ENCODE data around the gene SEZ6. TPM values are rescaled to one million over a fixed set of nuclear protein-coding genes. Genes with fewer than 3 reads are reported as not detected.

SEZ6 gene
- total RNA-seq, 1 donor from 2014 or later = 0.30 TPM

DNA sequence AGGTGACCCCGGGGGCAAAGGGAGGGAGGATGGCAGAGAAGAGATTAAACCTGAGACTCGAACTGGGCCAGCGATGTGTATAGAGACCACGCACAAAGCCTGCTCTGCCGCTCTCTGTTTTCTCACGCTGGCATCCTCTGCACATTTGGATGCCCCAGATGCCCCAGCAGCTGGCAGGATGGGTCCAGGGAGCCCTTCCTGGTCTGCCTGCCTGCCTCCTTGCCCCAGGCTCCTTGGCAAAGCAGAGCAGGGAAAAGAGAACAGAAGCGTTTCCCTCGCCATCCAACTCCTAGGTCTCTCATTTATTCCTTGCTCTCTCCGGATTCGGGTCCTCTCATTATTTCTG lies 31.9 kb upstream of the SEZ6 start:
- no peak for DNase-seq

DNA sequence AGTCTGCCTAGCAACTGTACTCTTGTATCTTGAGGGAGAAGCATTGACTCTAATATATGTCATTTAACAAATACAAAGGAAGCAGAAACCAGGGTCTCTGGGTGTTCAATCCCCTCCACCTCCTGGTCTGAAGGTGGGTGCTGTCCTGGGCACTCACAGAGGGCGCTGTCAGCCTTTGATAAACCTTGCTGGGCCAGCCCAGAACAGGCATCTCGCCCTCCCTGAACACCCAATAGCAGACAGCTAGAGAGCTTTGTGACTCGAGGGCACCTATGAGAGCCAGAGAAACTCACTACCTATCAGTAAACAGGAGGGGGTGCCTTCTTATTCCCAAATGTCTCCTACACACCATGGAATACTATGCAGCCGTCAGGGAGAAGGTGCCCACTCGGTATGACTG lies 30.8 kb upstream of the SEZ6 start:
- DNase-seq = no peak

DNA sequence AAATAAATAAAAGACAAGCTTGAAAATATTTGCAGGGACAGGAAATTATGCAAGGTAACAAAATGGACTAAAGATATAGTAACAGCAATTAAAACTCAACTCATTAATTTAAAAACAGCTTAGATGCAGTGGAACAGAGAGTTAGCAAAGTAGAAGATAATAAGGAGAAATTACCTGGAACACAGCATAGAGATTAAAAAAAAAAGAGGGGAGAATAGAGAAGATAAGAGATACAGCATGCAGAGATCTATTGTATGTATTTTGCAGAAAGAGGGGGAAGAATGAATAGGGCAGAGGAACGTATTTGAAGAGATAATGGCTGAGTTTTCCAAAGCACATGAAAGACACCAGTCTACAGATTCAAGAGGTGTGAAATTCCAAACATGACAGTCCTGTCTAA lies 28.7 kb upstream of the SEZ6 start:
- no peak for DNase-seq

DNA sequence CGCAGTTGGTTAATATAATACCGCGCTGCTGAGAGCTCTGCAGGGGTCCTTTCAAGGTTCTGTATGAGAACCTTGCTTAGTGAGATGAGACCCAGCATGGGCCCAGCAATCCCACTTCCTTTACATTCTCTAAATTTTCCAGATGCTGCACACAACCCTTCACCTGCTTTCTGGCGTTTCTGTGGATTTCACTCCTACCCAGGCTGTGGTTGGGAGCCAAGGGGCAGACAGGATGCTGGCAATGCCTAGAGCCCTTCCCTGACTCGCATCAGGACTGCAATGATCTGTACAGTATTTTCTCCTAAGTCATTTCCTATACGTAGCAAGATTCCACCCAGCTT lies 27.0 kb upstream of the SEZ6 start:
- DNase-seq = no peak

DNA sequence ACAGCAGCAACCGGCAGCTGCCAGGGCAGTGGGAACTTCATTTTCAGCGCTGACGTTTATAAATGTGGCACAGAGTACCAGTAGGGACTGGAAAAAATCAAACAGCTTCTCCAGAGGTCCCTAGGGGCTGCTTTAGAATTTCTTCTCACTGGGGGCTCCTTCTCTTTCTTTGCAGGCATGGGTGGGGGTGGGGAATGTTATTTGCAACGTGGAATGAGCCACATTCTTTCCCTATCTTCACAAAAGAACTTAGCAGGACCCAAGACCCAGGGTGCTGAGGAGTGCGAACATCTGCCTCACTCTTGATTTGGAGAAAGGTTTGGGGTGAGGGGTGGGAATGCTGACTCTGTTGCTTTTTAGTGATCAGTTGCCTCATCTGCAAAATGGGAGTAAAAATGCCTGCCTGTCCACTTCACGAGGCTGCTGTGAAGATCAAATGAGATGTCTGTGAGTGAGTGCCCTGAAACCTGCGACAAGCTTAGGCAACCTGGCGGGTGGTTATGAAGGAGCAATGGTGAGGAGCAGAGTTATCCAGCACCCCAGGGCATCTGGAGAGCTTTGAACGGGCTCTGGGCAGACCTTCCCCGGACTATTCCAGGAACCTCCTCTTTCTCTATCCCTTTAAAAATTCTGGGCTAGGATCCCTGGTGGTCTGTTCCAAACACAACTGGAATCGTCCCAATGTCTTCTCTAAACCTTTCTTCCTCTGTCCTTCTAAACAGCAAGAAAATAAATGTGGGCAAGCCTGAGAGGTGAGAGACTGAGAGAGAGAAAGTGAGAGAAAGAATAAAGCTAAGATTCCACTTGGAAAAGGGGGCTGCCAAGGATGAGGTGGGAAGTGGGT lies 26.4 kb upstream of the SEZ6 start:
- DNase-seq = no peak

DNA sequence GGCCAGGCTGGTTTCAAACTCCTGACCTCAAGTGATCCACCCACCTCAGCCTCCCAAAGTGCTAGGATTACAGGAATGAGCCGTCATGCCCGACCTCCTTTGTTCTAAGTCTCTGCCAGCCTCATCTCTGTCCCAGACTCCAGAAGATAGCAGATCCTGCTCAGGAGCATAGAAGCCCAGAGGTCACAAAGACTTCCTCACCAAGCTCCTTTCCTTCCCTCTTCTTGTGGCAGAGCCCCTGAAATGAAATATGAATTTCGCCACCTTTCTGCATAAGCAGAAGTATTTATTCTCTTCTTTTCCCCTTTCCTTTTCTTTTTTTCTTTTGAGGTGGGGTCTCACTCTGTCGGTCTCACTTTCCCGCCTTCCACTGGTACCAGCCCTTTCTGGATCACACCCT lies 25.7 kb upstream of the SEZ6 start:
- no peak for DNase-seq

DNA sequence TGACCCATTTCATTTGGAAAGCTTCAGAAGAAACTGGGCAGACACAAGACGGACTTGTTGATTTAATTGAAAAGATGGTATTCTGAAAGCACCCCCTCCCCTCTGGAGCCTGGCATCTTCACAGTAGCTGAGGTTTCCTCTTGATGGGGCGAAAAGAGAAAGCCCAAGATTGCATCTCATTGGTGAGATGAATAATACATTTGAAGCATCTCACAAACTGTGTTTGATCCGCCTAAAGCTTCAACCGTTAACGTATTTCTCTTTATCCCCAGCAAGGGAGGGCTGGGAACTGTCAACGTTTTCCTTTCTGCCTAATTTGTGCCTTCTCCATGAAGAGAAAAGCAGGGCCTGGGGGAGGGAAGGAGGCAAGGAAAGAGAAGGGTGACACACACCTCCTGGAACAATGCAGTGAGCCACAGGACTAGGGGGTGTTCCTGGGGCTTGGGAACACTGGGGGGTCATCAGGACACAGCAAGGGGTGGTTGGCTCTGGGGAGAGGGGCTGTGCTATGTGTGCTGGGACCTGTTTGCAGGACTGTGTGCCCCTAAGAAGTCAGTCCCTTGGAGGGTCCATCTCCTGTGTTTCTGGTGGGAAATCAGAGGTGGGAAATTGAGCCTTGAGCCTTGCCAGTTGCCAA lies 18.6 kb upstream of the SEZ6 start:
- no peak for DNase-seq

DNA sequence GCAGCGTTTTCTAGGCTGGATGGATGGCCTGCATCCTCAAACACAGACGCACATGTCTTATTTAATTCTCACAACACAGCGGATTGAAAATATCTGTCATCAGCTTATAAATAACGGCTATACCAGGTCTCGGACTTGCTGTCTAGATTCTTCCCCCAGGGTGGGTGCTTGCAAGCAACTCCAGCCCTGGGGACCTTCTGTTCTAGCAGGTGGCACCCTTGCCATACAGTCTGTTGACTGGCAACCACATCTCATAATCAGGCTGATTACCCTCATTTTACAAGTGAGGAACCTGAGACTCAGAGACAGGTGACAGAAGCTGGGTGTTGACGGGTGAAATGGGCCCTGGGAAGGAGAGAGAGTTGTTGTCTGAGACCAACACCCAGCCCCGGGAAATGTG lies 16.2 kb upstream of the SEZ6 start:
- no peak for DNase-seq

DNA sequence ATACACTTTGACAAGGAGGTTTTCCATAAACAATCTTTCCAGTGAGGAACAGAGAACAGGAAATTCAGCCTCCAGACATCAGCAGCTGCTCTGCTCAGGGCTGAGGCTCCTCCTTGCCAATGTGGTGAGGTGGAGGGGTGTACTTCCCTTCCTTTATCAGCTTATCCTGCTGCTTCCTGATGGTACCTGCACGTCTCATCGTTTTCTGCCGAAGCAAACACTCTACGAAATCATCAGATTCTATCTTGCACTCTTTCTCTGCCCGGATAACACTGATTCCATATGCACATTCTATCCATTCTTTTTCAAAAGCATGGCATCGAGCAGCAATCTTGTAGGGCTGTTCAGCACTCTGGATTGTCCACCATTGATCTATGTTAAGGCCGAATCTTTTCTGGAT lies 15.4 kb upstream of the SEZ6 start:
- DNase-seq = no peak

DNA sequence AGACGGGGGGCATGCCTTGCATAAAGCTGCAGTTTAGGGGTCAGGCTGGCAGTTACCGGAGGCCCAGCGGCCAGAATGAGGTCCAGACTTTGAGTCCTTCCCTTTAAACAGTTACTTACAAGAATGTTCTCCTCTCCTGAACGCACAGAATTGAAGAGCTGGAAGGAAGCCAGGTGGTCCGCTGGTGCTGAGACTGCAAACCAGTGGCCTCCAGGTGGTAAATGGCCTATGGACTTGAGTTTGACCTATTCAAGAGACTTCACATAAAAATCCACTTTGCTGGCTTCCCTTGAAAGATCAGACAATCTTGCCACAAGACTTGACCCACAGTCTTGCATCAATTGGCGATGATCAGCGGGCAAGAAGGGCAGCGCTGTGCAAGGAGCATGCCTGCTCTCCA lies 14.7 kb upstream of the SEZ6 start:
- DNase-seq = no peak

DNA sequence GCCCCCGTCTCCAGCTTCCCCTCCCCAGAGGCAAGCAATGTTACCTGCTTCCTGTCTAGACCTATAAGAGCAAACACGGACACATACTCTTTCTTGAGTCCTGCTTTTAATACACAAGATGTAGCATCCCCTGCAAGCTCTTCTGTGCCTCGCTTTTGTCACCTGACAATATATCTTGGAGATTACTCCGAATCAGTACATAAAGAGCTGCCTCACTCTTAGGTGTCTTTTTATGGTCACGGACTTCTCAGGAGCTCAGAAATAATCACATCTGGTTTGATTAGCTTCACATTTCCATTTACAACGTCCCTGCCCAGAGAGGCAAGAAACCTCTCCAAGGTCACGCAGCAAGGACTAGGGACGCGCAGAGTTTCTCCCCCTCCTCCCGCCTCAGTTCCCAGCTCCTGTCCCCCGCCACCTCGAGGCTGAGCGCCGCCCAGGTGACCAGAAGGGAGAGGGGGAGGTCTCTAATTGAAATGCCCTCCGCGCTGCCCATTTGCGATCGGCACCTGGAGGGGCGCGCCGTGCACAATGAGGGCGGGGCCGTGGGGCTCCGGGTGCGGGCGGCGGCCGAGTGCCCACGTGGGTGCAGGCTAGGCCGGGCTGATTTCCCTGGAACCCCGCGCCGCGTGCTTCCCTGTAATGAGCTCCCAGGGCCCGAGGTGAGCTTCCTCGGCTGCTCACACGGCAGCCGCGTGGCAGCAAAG lies 13.8 kb upstream of the SEZ6 start:
- DNase-seq = no peak

DNA sequence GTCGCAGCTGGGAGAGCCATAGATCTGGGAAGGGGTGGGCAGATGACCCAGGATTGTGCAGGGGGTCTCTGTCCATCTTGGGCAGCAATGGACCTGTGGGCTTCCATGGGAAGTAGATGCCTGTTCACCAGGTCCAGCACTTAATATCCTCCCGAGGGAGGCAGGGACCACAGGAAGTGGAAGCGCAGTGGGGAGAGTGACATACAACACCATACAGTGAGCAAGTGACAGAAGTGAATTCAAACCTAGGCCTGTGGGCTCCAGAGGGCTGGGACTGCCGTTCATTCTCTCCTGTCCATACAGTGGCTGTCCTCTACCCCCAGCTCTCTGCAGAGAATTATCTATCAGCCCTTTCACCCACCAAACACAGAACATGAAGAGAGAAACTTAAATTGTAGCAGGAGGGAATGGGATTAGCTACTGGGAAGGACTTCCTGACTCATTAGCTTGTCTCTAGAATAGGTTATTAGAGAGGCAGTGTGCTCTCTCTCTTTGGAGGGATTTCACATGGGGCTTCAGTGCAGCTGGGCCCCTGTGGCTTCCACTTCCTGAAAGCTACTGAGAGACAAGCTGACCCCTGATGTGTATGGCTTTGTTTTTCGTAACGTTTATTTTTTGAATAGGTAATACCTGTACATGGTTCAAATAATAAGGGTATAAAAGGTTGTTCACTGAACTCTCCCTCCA lies 13.1 kb upstream of the SEZ6 start:
- DNase-seq = no peak

DNA sequence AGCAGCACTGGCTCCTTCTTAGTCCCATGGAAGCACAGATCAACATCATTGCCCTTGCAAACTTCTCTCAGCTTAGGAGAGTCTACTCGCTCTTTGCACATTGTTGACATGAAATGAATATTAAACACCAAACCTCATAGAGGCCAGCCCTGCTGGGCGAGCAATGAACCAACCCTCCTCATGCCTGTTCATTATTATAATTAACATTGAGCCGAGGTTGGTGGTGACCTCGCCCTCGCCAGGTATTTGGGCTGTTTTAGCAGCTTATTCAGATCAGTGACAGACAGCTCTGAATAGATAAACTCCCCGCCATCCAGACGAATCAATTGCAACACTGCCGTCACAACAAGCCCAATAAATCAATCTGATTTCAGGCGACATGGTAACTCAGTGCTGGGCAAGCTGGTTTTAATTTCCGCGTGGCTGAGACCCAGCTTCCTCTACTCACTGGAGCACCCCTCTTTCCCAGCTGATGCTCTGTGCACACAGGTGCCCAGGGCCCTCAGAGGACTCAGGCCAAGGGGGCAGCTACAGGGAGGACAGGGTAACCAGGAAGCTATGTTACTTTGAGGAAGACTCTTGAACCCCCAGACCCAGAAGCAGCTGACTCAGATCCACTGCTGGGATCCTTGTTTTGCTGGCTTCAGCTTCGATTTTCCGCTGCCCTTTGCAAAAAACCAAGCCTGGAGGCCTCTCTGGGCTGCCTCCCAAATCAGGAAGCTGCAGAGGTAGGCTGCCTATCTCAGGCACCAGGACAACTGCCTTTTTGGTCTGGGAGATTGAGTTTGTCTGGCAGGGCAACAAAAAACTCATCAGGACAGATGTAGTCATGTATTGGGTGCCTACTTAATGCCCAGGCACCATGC lies 10.7 kb upstream of the SEZ6 start:
- DNase-seq = no peak

DNA sequence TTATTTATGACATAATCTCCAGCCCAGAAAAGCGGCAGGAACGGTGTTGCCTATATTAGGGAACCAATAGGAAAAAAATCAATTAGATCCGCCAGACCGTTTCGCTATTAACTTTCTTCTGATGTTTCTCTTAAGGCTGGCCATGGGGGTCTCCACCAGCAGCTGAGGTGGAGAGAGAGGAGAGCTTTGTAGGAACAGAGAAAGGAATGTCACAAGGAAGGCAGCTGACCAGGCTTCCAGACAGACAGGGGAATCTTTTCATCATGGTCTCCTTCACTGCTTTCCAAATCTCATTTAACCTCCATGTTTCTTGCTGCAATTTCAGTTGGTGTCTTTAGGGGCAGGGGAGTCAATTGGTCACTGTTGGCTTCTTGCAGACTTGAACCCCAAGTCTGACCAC lies 8.9 kb upstream of the SEZ6 start:
- DNase-seq = no peak

DNA sequence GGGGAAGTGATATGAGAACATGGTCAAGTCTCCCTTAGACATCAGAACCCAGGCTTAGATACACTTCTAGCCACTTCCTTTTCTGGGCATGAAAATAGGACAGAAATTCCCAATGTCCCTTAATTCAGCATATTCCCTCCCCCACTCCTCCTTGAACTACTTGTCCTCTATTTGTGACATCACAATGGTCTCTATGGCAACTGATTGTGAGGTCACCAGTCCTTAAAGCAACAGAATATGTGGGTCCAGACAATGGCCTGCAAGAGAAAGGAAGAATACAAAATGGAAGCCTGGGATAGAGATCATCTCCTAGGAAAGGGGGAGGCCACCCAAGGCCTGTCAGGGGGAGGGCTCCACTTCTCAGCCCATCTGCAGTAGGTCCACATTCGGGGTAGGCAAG lies 6.7 kb upstream of the SEZ6 start:
- DNase-seq = no peak

DNA sequence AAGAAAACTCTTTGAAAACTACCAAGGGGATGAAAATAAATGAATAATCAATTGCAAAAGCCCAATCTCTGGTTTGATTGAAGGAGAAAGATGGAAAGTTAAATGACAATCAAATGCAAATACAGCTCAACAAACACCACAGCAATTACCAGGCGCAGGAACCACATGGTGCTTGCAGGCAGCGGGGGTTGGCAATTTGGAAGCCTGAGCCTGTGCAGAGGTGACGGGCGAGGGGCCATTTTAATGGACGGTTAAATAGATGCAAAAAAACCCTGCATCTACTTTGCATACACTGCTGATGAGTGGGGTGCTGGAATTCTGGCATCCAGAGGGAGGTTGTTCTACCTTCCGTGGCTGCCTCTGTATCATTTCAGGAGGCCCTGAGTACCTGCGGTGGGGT lies 4.8 kb upstream of the SEZ6 start:
- no peak for DNase-seq

DNA sequence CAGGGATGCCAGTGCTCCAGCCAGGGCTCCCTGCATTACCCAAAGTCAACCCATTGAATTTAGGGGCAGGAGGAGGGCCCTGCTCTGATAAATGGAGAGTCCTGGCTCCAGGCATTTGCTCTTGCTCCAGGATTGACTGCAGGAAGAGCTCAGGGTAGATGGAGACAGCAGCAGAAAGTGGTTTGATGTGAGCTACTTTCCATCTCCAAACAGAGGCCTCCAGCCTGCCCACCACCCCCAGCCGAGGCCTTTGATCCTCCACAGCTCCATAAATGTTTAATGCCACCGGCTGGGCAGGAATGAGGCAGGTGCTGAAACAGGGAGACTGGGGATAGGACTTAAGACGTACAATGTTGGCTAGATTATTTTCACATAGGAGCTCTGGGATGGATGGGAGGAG lies 4.3 kb upstream of the SEZ6 start:
- no peak for DNase-seq

DNA sequence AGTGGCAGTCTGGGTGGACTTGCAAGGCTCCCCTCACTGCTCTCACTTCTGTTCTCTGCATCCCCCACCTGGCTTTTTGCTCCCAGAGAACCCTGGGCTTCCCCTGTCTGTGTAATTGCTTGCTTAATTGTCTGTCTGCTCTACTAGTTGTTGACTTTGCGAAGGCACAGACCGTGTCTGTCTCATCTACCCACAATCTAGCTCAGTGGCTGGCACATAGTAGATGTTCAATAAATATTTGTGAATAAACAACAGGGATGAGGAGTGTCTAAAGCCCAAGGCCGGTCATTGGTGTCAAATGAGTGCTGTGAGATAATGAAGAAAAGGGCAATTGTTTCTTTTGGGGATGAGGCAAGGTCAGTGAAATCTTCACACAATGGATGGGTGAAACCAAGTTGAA lies 2.8 kb upstream of the SEZ6 start:
- DNase-seq = no peak

DNA sequence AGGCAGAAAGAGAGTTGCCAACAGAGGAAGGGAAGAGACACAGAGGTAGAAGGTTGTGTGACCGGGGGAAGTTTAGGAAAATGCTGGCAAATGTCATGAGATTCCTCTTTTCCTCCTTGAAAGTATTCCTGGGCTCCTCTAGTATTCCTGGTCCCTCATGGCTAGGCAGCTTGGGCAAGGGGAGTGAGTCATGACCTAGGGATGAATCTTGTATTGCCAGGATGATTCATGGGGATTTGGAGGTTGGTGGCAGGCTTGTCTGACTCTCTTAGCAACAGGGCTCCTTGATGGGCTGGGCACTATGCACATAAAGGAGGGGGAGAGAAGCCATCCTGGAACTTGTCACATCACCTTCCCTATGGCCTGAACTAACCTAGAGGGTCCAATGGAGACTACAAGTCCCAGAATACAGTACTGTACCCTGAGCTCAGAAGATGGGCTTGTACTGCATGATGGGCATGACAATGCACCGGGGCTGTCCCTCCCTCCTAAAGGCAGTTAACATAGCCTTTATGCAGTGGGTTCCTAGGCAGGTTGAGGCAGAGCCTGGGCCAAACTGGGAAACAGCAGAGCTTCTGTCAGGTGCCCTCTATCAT lies 2.1 kb upstream of the SEZ6 start:
- DNase-seq = no peak

DNA sequence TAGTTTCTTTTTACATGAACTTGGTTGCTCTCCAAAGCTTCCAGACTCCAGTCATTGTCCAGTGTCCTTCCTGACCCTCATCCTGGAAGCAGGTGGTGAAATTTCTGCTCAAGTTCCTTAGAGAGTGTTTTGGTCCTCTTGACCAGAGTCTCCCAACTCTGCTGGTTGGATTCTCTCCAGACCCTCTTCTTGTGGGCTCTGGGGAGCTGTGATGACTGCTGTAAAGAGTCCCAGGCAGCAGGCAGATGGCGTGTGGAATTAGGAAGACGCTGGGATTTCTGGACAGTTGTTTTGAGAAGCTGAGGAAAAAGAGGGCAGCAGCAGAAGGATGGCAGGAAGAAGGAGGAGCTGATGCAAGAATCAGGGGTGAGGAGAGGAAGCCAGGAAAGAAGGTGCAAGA lies 1.6 kb upstream of the SEZ6 start:
- no peak for DNase-seq

DNA sequence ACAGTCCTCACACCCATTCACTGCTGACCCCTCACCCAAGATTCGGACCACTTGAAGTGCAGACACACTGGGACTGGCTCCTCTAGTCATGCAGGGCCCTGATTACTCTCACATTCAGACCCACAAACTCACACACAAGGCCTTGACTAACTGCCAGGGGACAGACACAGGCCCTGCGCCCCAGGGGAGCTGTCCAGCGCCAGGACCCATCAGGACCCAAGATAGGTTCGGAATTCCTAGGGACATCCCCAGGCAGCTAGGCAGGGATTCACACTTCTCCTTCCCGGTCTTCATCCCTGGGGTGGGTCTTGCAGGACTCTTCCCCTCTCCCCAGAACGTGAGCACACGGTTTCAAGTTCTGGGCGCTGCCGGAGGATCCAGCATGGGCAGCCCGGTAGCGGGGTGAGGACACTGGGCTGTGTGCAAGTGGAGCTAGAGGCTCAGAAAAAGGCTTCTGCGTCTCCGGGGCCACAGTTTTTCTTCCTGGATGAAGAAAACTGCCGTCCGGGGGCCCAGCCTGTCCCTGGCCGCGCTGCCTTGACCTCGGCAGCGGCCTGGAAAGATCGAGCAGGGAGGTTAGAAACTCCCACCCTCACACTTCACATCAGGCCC lies 1.6 kb downstream of the SEZ6 start:
- DNase-seq = no peak

Measured in skin of body (tissue), 2 donors.